ENCODE results near the gene GGNBP2.

Gene GGNBP2

GRCh38 chr17:36576793-36577192 is 32.1 kb downstream of the GGNBP2 start:
- TF ChIP-seq, protein P1, sequence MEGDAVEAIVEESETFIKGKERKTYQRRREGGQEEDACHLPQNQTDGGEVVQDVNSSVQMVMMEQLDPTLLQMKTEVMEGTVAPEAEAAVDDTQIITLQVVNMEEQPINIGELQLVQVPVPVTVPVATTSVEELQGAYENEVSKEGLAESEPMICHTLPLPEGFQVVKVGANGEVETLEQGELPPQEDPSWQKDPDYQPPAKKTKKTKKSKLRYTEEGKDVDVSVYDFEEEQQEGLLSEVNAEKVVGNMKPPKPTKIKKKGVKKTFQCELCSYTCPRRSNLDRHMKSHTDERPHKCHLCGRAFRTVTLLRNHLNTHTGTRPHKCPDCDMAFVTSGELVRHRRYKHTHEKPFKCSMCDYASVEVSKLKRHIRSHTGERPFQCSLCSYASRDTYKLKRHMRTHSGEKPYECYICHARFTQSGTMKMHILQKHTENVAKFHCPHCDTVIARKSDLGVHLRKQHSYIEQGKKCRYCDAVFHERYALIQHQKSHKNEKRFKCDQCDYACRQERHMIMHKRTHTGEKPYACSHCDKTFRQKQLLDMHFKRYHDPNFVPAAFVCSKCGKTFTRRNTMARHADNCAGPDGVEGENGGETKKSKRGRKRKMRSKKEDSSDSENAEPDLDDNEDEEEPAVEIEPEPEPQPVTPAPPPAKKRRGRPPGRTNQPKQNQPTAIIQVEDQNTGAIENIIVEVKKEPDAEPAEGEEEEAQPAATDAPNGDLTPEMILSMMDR (conservative IDR thresholded peaks at IDR 0.05; ENCODE audit: low read depth), result no peak
- DNase-seq (ENCODE audit: low spot score), result no peak
- ChIA-PET CTCF (no interaction called here), POLR2A (ENCODE audit: low non-redundant PET) (no interaction called here)
- H3K27ac ChIP-seq, result no peak overlapping the region

DNA sequence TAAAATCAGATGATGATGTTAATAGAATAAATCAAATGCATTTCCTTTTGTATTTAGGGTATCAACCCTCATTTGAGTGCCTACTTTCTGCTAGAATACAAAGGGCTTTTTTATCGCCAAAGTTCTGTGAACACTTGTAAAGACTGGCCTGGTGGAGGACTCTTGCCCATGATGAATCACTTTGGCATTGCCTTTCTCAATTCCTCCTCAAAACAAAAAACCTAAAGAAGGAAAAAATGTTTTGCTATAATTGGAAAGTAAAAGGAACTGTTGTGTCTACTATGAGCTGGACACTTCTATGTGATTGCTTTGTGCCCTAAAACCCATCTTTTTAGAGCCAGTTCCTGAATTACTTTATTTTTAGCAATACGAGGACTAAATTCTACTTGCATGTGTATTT is 34.0 kb downstream of the GGNBP2 start:
- ChIA-PET POLR2A (ENCODE audit: low non-redundant PET) (no interaction called here), CTCF (no interaction called here)
- TF ChIP-seq, protein P1 (conservative IDR thresholded peaks at IDR 0.05; ENCODE audit: low read depth), result no peak

GRCh38 chr17:36583787-36584186 is 39.1 kb downstream of the GGNBP2 start:
- H3K27ac ChIP-seq, result no peak overlapping the region
- DNase-seq (ENCODE audit: low spot score), result no peak
- ChIA-PET CTCF (interaction anchor here (0.7 kb wide), 1 partner anchor 186 kb away, joined by 5 read pairs; no protein-coding TSS in a partner anchor), POLR2A (ENCODE audit: low non-redundant PET) (no interaction called here)
- TF ChIP-seq, protein P1 (conservative IDR thresholded peaks at IDR 0.05; ENCODE audit: low read depth), result no peak

More for the DNA sequence above, 34.0 kb downstream of the GGNBP2 start:
- DNase-seq (ENCODE audit: low spot score), result no peak
- H3K27ac ChIP-seq, result no peak overlapping the region

- DNase-seq (ENCODE audit: low spot score), result no peak
- CTCF ChIA-PET, result no interaction called here
- TF ChIP-seq, protein P1 (conservative IDR thresholded peaks at IDR 0.05; ENCODE audit: low read depth), result no peak
- no peak overlapping the region for H3K27ac ChIP-seq
- POLR2A ChIA-PET (ENCODE audit: low non-redundant PET), result no interaction called here
Measured at GRCh38 chr17:36586138-36586537, 41.4 kb downstream of the GGNBP2 start.

GRCh38 chr17:36590082-36590481 is 45.4 kb downstream of the GGNBP2 start:
- ChIA-PET POLR2A (ENCODE audit: low non-redundant PET) (no interaction called here), CTCF (interaction anchor here (0.5 kb wide), 1 partner anchor 543 kb away, joined by 3 read pairs; no protein-coding TSS in a partner anchor)
- TF ChIP-seq, protein P1 (conservative IDR thresholded peaks at IDR 0.05; ENCODE audit: low read depth), result no peak
- H3K27ac ChIP-seq, result no peak overlapping the region
- no peak for DNase-seq (ENCODE audit: low spot score)

DNA sequence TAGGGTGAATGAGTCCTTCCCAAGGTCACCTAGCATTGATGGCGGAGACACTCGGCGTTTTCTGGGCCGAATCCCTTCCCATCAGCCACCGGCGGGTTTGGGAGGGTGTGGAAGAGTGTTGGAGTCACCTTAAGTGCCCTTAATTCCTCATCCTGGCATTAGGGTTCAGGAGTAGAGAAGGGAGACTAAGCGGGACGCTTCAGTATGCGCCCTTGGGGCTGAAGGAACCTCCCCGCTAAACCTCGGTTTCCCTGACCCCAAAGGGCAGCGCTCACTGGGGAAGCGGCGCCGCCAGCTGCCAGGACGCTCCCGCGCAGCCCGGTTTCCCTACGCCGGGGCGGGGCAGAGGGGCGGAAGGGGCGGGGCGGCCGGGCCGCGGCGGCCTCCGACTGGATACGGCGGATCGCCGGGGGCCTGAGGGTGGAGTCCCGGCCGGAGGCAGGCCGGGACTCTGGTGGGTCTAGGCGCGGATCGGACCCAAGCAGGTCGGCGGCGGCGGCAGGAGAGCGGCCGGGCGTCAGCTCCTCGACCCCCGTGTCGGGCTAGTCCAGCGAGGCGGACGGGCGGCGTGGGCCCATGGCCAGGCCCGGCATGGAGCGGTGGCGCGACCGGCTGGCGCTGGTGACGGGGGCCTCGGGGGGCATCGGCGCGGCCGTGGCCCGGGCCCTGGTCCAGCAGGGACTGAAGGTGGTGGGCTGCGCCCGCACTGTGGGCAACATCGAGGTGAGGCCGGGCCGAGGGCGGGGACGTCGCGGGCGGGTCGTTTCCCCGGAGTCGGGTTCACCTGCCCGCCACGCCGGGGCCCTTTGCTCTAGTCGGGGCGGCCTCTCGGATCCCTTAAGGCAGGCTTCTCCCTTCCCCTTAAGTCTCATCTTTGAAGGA is 47.0 kb downstream of the GGNBP2 start, which contains the start of gene DHRS11:
TSS of gene DHRS11 (plus strand) at position 446 of the 882 bp plus-strand sequence. CDS start at position 577, 131 bp downstream.
- TF ChIP-seq, protein P1 (conservative IDR thresholded peaks at IDR 0.05; ENCODE audit: low read depth), result no peak

More for the DNA sequence above, 47.0 kb downstream of the GGNBP2 start, which contains the start of gene DHRS11:
- ChIA-PET CTCF (interaction anchor here (0.6 to 0.7 kb wide), 2 partner anchors 11 kb away, joined by 3 to 4 read pairs; no protein-coding TSS in a partner anchor), POLR2A (ENCODE audit: low non-redundant PET) (no interaction called here)
- H3K27ac ChIP-seq, result peak within 1 kb of the TSS; percentile 81
- DNase-seq (ENCODE audit: low spot score), result peak; percentile 92
